H9 (cell line): ENCODE results near the gene SLC16A10. TPM values are rescaled to one million over a fixed set of nuclear protein-coding genes. Genes with fewer than 3 reads are reported as not detected.

Source experiments
- DNase-seq: peaks from one replicate; pipeline ENCODE4 v3.0.0-alpha.2; 2017
- H2AFZ ChIP-seq: one replicate; pipeline ENCODE4 v1.6.1; 2013; ENCODE audit warnings: mild to moderate bottlenecking, low read length, control low read depth, moderate library complexity
- H2AK5ac ChIP-seq: 2 replicates; pipeline ENCODE4 v1.6.1; 2013; ENCODE audit warnings: low read length, control low read depth, mixed read lengths; ENCODE audit not compliant: insufficient read length
- H2BK120ac ChIP-seq: one replicate; pipeline ENCODE4 v1.6.1; 2013; ENCODE audit warnings: low read depth, mild to moderate bottlenecking, low read length, control low read depth, inconsistent platforms; ENCODE audit not compliant: poor library complexity, severe bottlenecking
- H2BK12ac ChIP-seq: 2 replicates; pipeline ENCODE4 v1.6.1; 2013; ENCODE audit warnings: low read length, control low read depth, mixed read lengths, low read depth; ENCODE audit not compliant: insufficient read length
- H2BK15ac ChIP-seq: 2 replicates; pipeline ENCODE4 v1.6.1; 2013; ENCODE audit warnings: low read depth, low read length, control low read depth
- H2BK20ac ChIP-seq: one replicate; pipeline ENCODE4 v1.6.1; 2013; ENCODE audit warnings: low read depth, mild to moderate bottlenecking, low read length, control low read depth, inconsistent platforms; ENCODE audit not compliant: poor library complexity, severe bottlenecking
- H2BK5ac ChIP-seq: 2 replicates; pipeline ENCODE4 v1.6.1; 2013; ENCODE audit warnings: low read length, control low read depth, mixed read lengths; ENCODE audit not compliant: insufficient read length
- H3K14ac ChIP-seq: 2 replicates; pipeline ENCODE4 v1.6.1; 2013; ENCODE audit warnings: low read length, control low read depth; ENCODE audit not compliant: insufficient read depth
- H3K18ac ChIP-seq: 2 replicates; pipeline ENCODE4 v1.6.1; 2013; ENCODE audit warnings: low read depth, mild to moderate bottlenecking, mixed read lengths, low read length, control low read depth; ENCODE audit not compliant: insufficient read length
- H3K23ac ChIP-seq: 2 replicates; pipeline ENCODE4 v1.6.1; 2013; ENCODE audit warnings: low read length, control low read depth, mixed read lengths, low read depth; ENCODE audit not compliant: insufficient read length
- H3K23me2 ChIP-seq: 2 replicates; pipeline ENCODE4 v1.6.1; 2013; ENCODE audit warnings: low read depth, mild to moderate bottlenecking, mixed read lengths, low read length, control low read depth; ENCODE audit not compliant: insufficient read length, poor library complexity, severe bottlenecking
- H3K27ac ChIP-seq: 2 replicates; pipeline ENCODE4 v1.5.1; 2013; ENCODE audit warnings: low read length, control low read depth, mixed read lengths, low read depth; ENCODE audit not compliant: insufficient read length
- H3K27me3 ChIP-seq: 2 replicates; pipeline ENCODE4 v1.6.1; 2013; ENCODE audit warnings: low read length, control low read depth, inconsistent platforms; ENCODE audit not compliant: insufficient read depth
- H3K4ac ChIP-seq: 2 replicates; pipeline ENCODE4 v1.6.1; 2013; ENCODE audit warnings: low read depth, mild to moderate bottlenecking, control low read depth, inconsistent platforms, low read length, moderate library complexity
- H3K4me1 ChIP-seq: 2 replicates; pipeline ENCODE4 v1.6.1; 2013; ENCODE audit warnings: low read length, control low read depth, inconsistent platforms; ENCODE audit not compliant: insufficient read depth
- H3K4me2 ChIP-seq: 2 replicates; pipeline ENCODE4 v1.6.1; 2013; ENCODE audit warnings: low read length, control low read depth, mixed read lengths; ENCODE audit not compliant: insufficient read length, insufficient read depth
- H3K56ac ChIP-seq: 2 replicates; pipeline ENCODE4 v1.6.1; 2013; ENCODE audit warnings: low read depth, mild to moderate bottlenecking, mixed read lengths, low read length, control low read depth; ENCODE audit not compliant: insufficient read length
- H3K79me1 ChIP-seq: 2 replicates; pipeline ENCODE4 v1.6.1; 2013; ENCODE audit warnings: low read depth, mild to moderate bottlenecking, moderate library complexity, low read length, control low read depth, inconsistent platforms; ENCODE audit not compliant: insufficient read depth, poor library complexity, severe bottlenecking
- H3K79me2 ChIP-seq: 2 replicates; pipeline ENCODE4 v1.6.1; 2013; ENCODE audit warnings: low read length, control low read depth, inconsistent platforms; ENCODE audit not compliant: insufficient read depth
- H3K9ac ChIP-seq: 2 replicates; pipeline ENCODE4 v1.6.1; 2013; ENCODE audit warnings: low read length, control low read depth, mixed read lengths; ENCODE audit not compliant: insufficient read length; ENCODE audit errors: extremely low read depth
- H3K9me3 ChIP-seq: one replicate; pipeline ENCODE4 v1.6.1; 2013; ENCODE audit warnings: low read depth, low read length, inconsistent platforms; ENCODE audit not compliant: control insufficient read depth
- H3T11ph ChIP-seq: one replicate; pipeline ENCODE4 v1.6.1; 2013; ENCODE audit warnings: mild to moderate bottlenecking, low read length, control low read depth, inconsistent platforms
- H4K20me1 ChIP-seq: one replicate; pipeline ENCODE4 v1.6.1; 2013; ENCODE audit not compliant: control insufficient read depth, insufficient read length, insufficient read depth
- H4K5ac ChIP-seq: 2 replicates; pipeline ENCODE4 v1.6.1; 2013; ENCODE audit warnings: low read depth, mild to moderate bottlenecking, mixed read lengths, low read length, control low read depth; ENCODE audit not compliant: insufficient read length
- H4K8ac ChIP-seq: replicated peaks from 2 replicates; pipeline ENCODE4 v1.6.1; 2013; ENCODE audit warnings: low read length, control low read depth, mixed read lengths, low read depth; ENCODE audit not compliant: insufficient read length
- H4K91ac ChIP-seq: 2 replicates; pipeline ENCODE4 v1.6.1; 2013; ENCODE audit warnings: low read depth, mild to moderate bottlenecking, moderate library complexity, mixed read lengths, low read length, control low read depth; ENCODE audit not compliant: insufficient read length
- H3K27ac Mint-ChIP-seq, 3 experiments: 2 replicates in 2 of 3; 3 replicates in 1 of 3; pipeline ENCODE4 v1.8.0; 2020 to 2021; ENCODE audit warnings: mixed read lengths in 3 of 3, mild to moderate bottlenecking in 1 of 3, moderate library complexity in 1 of 3
- H3K27me3 Mint-ChIP-seq: 2 replicates; pipeline ENCODE4 v1.8.0; 2021; ENCODE audit warnings: low read depth, mild to moderate bottlenecking, moderate library complexity, mixed read lengths
- H3K36me3 Mint-ChIP-seq, 3 experiments: 2 replicates in 2 of 3; 3 replicates in 1 of 3; pipeline ENCODE4 v1.8.0; 2020 to 2021; ENCODE audit warnings: low read depth in 3 of 3, mixed read lengths in 3 of 3; ENCODE audit not compliant: insufficient read depth in 1 of 3
- H3K4me1 Mint-ChIP-seq, 2 experiments: 2 replicates each; pipeline ENCODE4 v1.8.0; 2020; ENCODE audit warnings: mixed read lengths in 2 of 2
- H3K4me3 Mint-ChIP-seq, 2 experiments: 2 replicates in 1 of 2; 3 replicates in 1 of 2; pipeline ENCODE4 v1.8.0; 2020 to 2021; ENCODE audit warnings: mild to moderate bottlenecking in 2 of 2, mixed read lengths in 2 of 2, moderate library complexity in 1 of 2
- H3K9me3 Mint-ChIP-seq, 2 experiments: 2 replicates in 1 of 2; 3 replicates in 1 of 2; pipeline ENCODE4 v1.8.0; 2020; ENCODE audit warnings: mild to moderate bottlenecking in 2 of 2, mixed read lengths in 2 of 2, moderate library complexity in 1 of 2
- CTCF ChIP-seq: fragments of 200-600 bp; sonication (generic); conservative IDR thresholded peaks from 3 replicates; pipeline ENCODE4 v1.8.0; 2021; ENCODE audit warnings: antibody characterized with exemption, mild to moderate bottlenecking
- WGBS: extraction: QIAGEN DNeasy Blood & Tissue Kit; methylation state at CpG from one replicate; pipeline ENCODE4 v1.1.7; 2013; ENCODE audit warnings: missing lambda C conversion rate, low lambda C conversion rate, mixed read lengths; ENCODE audit not compliant: insufficient read length; ENCODE audit errors: extremely low coverage; 5-methylcytosine and 5-hydroxymethylcytosine counted together
- total RNA-seq: library from RNA; stranded (reverse); gene quantifications from 2 replicates; pipeline ENCODE4 v1.2.1, GENCODE V29; 2021

The SLC16A10 gene
- total RNA-seq, 1 experiment from 2014 or later, result 11.4 TPM

- Mint-ChIP-seq H3K36me3 (no peaks in the 10 kb centered on the region), H3K27me3 (no peaks in the 10 kb centered on the region), H3K4me1 (peaks cover 3 to 8% of the 10 kb centered on the region in 2 experiments; a peak in 2 of 4 replicates), H3K4me3 (no peak overlapping the region), H3K27ac (no peak overlapping the region), H3K9me3 (no peaks in the 10 kb centered on the region)
- Histone ChIP-seq H2BK120ac (no peak overlapping the region), H3K79me1 (no peaks in the 10 kb centered on the region), H3K23ac (no peak overlapping the region), H3K27me3 (no peaks in the 10 kb centered on the region), H2BK20ac (no peak overlapping the region), H2BK5ac (no peak overlapping the region), H3K14ac (no peak overlapping the region), H4K8ac (no peak overlapping the region), H3K18ac (no peak overlapping the region), H3K9ac (no peak overlapping the region), H3K4ac (no peak overlapping the region), H2AK5ac (no peak overlapping the region), H3K79me2 (no peaks in the 10 kb centered on the region), H3K4me1 (no peaks in the 10 kb centered on the region), H2BK12ac (no peak overlapping the region), H3K23me2 (no peaks in the 10 kb centered on the region), H2BK15ac (no peak overlapping the region), H4K20me1 (no peaks in the 10 kb centered on the region), H4K5ac (no peak overlapping the region), H3K56ac (no peak overlapping the region), H2AFZ (no peak overlapping the region), H3K9me3 (no peaks in the 10 kb centered on the region), H3T11ph (no peak overlapping the region), H3K27ac (no peak overlapping the region), H4K91ac (no peak overlapping the region), H3K4me2 (no peak overlapping the region)
- no peak for TF ChIP-seq CTCF
- no CpG with 5 or more reads among the region's 6 CpGs for WGBS
- DNase-seq, result no peak
Measured at GRCh38 chr6:111219785-111220184, 132.5 kb downstream of the SLC16A10 start.
